Mesothelial cell of epicardium (in vitro differentiated cells): ENCODE measurements around the gene NCAM1. TPM values are rescaled to one million over a fixed set of nuclear protein-coding genes. Genes with fewer than 3 reads are reported as not detected.

Source experiments
- DNase-seq, 2 experiments: peaks; one replicate each; pipeline ENCODE4 v3.0.0; 2021; ENCODE audit warnings: low spot score in 2 of 2; ENCODE audit not compliant: unreplicated experiment in 2 of 2
- H3K27ac Mint-ChIP-seq: 2 replicates; pipeline ENCODE4 v1.8.0; 2021; ENCODE audit warnings: mixed read lengths
- H3K27me3 Mint-ChIP-seq: 2 replicates; pipeline ENCODE4 v1.8.0; 2021; ENCODE audit warnings: low read depth, mixed read lengths
- H3K36me3 Mint-ChIP-seq: 2 replicates; pipeline ENCODE4 v1.8.0; 2021; ENCODE audit warnings: mixed read lengths
- H3K4me1 Mint-ChIP-seq: 2 replicates; pipeline ENCODE4 v1.8.0; 2021; ENCODE audit warnings: mixed read lengths
- H3K4me3 Mint-ChIP-seq: 2 replicates; pipeline ENCODE4 v1.8.0; 2021; ENCODE audit warnings: mild to moderate bottlenecking, moderate library complexity, mixed read lengths
- H3K9me3 Mint-ChIP-seq: 2 replicates; pipeline ENCODE4 v1.8.0; 2021; ENCODE audit warnings: mixed read lengths
- CTCF ChIP-seq: fragments of 200-600 bp; sonication (generic); IDR thresholded peaks from one replicate; pipeline ENCODE4 v1.5.0; 2021; ENCODE audit warnings: antibody characterized with exemption; ENCODE audit not compliant: unreplicated experiment
- total RNA-seq: library from RNA; stranded (reverse); gene quantifications from 3 replicates; pipeline ENCODE4 v1.2.1, GENCODE V29; 2021

The NCAM1 gene
- total RNA-seq, 1 donor from 2014 or later = 139 TPM

DNA sequence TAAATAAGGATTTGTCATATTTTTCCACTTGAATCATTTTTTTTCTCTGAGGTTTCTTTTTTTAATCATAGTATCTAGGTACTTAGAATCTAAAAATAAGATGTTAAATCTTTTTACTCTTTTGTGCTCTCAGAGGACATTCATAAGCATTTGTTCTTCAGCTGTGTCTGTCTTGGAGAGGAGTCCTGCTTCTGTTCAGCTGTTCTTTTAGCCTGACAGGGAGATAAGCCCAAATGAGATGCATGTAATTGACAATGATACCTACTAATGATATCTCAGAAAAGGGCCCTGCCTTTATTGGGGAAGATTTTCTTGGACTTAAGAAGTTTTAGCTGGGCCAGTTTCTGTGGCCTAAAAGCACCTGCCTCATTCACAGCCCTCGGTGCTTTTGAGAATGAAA is 156.9 kb downstream of the NCAM1 start:
- Mint-ChIP-seq H3K36me3 (no peaks in the 10 kb centered on the region), H3K27me3 (no peaks in the 10 kb centered on the region), H3K4me1 (peaks cover 8% of the 10 kb centered on the region), H3K9me3 (no peaks in the 10 kb centered on the region), H3K4me3 (no peak overlapping the region), H3K27ac (no peak overlapping the region)
- TF ChIP-seq CTCF = no peak
- DNase-seq = no peak

DNA sequence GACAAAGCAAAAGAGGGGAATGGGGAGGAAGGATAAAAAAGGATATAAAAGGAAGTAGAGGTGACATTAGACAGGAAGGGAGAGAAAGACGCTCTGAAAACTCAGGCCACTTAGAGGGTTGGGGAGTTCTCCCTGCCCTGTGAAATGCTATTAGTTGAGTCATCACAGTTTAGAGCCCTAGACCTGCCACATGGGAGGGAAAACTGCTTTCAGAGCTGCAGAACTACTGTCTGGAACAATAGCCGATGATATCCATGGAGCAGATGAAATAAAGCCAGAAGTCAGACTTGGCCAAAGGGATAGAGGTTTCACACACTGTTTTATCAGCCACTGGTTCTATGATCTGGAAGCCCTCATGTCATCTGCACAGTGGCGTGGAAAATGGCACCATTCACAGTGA is 157.9 kb downstream of the NCAM1 start:
- DNase-seq = no peak
- Mint-ChIP-seq H3K4me3 (no peak overlapping the region), H3K27ac (no peak overlapping the region), H3K36me3 (no peaks in the 10 kb centered on the region), H3K9me3 (no peaks in the 10 kb centered on the region), H3K4me1 (peaks cover 5% of the 10 kb centered on the region), H3K27me3 (no peaks in the 10 kb centered on the region)
- TF ChIP-seq CTCF = no peak

- Mint-ChIP-seq H3K36me3 (no peaks in the 10 kb centered on the region), H3K9me3 (no peaks in the 10 kb centered on the region), H3K4me1 (no peaks in the 10 kb centered on the region), H3K27ac (no peak overlapping the region), H3K27me3 (no peaks in the 10 kb centered on the region), H3K4me3 (no peak overlapping the region)
- no peak for DNase-seq
- no peak for TF ChIP-seq CTCF
Observed at GRCh38 chr11:113119966-113120736, 158.9 kb downstream of the NCAM1 start.

DNA sequence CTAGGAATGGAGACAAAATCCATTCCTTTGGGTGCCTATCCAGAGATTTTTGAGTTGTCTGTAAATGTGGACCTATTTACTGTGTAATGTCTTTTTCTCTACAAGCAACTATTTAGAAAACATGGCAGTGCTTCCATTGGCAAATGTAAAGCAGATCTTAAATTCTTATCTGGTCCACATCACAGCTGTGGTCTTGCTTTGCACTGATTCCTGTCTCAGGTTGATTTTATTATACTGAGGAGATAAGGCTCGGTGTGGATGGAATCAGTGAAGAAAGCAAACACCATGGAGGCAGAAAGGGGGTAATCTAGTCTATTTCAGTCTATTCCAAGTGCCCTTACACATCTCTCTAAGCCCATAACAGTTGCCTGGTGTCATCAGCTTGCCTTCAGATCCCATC is 160.5 kb downstream of the NCAM1 start:
- no peaks in the 10 kb centered on the region for H3K36me3 Mint-ChIP-seq
- H3K4me1 Mint-ChIP-seq = peaks cover 3% of the 10 kb centered on the region
- no peak for DNase-seq
- no peaks in the 10 kb centered on the region for H3K9me3 Mint-ChIP-seq
- no peak overlapping the region for H3K4me3 Mint-ChIP-seq
- no peak overlapping the region for H3K27ac Mint-ChIP-seq
- TF ChIP-seq CTCF = no peak
- no peaks in the 10 kb centered on the region for H3K27me3 Mint-ChIP-seq

- Mint-ChIP-seq H3K27ac (no peak overlapping the region), H3K36me3 (no peaks in the 10 kb centered on the region), H3K4me1 (peaks cover 19% of the 10 kb centered on the region), H3K4me3 (no peak overlapping the region), H3K9me3 (no peaks in the 10 kb centered on the region), H3K27me3 (no peaks in the 10 kb centered on the region)
- TF ChIP-seq CTCF = no peak
- DNase-seq = no peak
Observed at GRCh38 chr11:113124006-113124405, 162.8 kb downstream of the NCAM1 start.
